MCF 10A (cell line): ENCODE measurements around the gene SRD5A1. TPM values are rescaled to one million over a fixed set of nuclear protein-coding genes. Genes with fewer than 3 reads are reported as not detected.

Experiments used
- BruUV-seq: library from RNA; stranded (reverse); fragments of 400-500 nt; replicated peaks from 2 replicates; lab custom pipeline; 2021; lab: Mats Ljungman, UMichigan
- CTCF ChIA-PET: fragments of 300-600 bp; sonication (Branson Sonifier 250); formaldehyde crosslinking; extraction: SDS; loops from one replicate; lab custom pipeline; 2021; ENCODE audit warnings: antibody characterized with exemption, inconsistent platforms; lab: Yijun Ruan, JAX
- POLR2A ChIA-PET: fragments of 300-600, 350-650 bp; sonication (Branson Sonifier 250); formaldehyde crosslinking; extraction: SDS; loops from one replicate; lab custom pipeline; 2020; ENCODE audit warnings: antibody characterized with exemption, inconsistent platforms; lab: Yijun Ruan, JAX
- DNase-seq: peaks from one replicate; pipeline ENCODE4 v3.0.0-alpha.2; 2018; ENCODE audit not compliant: unreplicated experiment
- H3K27ac Mint-ChIP-seq: one replicate; pipeline ENCODE4 v1.8.0; 2022; ENCODE audit warnings: mild to moderate bottlenecking, low read depth, mixed read lengths; ENCODE audit not compliant: unreplicated experiment
- H3K27me3 Mint-ChIP-seq: one replicate; pipeline ENCODE4 v1.8.0; 2022; ENCODE audit warnings: mixed read lengths; ENCODE audit not compliant: insufficient read depth, unreplicated experiment
- H3K36me3 Mint-ChIP-seq: one replicate; pipeline ENCODE4 v1.8.0; 2022; ENCODE audit warnings: mild to moderate bottlenecking, moderate library complexity, mixed read lengths; ENCODE audit not compliant: insufficient read depth, unreplicated experiment
- H3K4me1 Mint-ChIP-seq: one replicate; pipeline ENCODE4 v1.8.0; 2022; ENCODE audit warnings: mixed read lengths; ENCODE audit not compliant: insufficient read depth, unreplicated experiment
- H3K4me3 Mint-ChIP-seq: one replicate; pipeline ENCODE4 v1.8.0; 2022; ENCODE audit warnings: mild to moderate bottlenecking, moderate library complexity, mixed read lengths; ENCODE audit not compliant: unreplicated experiment
- H3K9me3 Mint-ChIP-seq: one replicate; pipeline ENCODE4 v1.8.0; 2022; ENCODE audit warnings: mixed read lengths; ENCODE audit not compliant: unreplicated experiment
- intact Hi-C: fragments of 100-400 bp; cut with micrococcal nuclease; formaldehyde crosslinking; loops from 2 replicates; pipeline ENCODE4 v1.14.1; 2022
- total RNA-seq: library from RNA; stranded (reverse); gene quantifications from 2 replicates; pipeline ENCODE4 v1.2.3, GENCODE V29; 2022
- TF ChIP-seq, protein P1 (sequence below): fragments of 200-600 bp; IDR thresholded peaks from one replicate; pipeline ENCODE4 v1.8.0; 2022; ENCODE audit warnings: antibody characterized with exemption, mild to moderate bottlenecking; ENCODE audit not compliant: unreplicated experiment

The SRD5A1 gene
- total RNA-seq, 1 experiment from 2014 or later = 12.4 TPM

DNA sequence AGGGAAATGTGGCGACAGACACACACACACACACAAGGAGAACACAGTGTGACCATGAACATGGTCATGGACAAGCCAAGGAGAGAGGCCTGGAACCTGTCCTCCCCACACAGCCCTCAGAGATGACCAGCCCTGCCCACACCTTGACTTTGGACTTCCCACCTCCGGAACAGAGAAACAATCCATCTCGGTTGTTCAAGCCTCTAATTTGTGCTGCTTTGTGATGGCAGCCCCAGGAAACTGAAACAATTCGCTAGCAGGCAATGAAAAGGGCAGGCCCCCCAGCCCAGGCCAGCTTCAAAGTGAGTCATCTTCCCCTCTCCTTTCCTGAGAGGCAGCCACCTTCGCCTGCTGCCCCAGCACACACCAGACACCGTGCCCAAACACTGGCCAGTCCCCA is 48.1 kb upstream of the SRD5A1 start:
- H3K36me3 Mint-ChIP-seq = no peaks in the 10 kb centered on the region
- BruUV-seq = no TSS peak
- H3K4me1 Mint-ChIP-seq = no peaks in the 10 kb centered on the region
- CTCF ChIA-PET = interaction anchor here (0.6 to 1.3 kb wide), 5 partner anchors 8 to 1089 kb away, joined by 3 to 6 read pairs (median 3); no protein-coding TSS in a partner anchor
- no peaks in the 10 kb centered on the region for H3K9me3 Mint-ChIP-seq
- intact Hi-C loops = no loop called here
- no peak overlapping the region for H3K27ac Mint-ChIP-seq
- H3K27me3 Mint-ChIP-seq = peaks cover 28% of the 10 kb centered on the region
- POLR2A ChIA-PET = no interaction called here
- no peak overlapping the region for H3K4me3 Mint-ChIP-seq
- TF ChIP-seq, protein P1, sequence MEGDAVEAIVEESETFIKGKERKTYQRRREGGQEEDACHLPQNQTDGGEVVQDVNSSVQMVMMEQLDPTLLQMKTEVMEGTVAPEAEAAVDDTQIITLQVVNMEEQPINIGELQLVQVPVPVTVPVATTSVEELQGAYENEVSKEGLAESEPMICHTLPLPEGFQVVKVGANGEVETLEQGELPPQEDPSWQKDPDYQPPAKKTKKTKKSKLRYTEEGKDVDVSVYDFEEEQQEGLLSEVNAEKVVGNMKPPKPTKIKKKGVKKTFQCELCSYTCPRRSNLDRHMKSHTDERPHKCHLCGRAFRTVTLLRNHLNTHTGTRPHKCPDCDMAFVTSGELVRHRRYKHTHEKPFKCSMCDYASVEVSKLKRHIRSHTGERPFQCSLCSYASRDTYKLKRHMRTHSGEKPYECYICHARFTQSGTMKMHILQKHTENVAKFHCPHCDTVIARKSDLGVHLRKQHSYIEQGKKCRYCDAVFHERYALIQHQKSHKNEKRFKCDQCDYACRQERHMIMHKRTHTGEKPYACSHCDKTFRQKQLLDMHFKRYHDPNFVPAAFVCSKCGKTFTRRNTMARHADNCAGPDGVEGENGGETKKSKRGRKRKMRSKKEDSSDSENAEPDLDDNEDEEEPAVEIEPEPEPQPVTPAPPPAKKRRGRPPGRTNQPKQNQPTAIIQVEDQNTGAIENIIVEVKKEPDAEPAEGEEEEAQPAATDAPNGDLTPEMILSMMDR = no peak
- DNase-seq = no peak

DNA sequence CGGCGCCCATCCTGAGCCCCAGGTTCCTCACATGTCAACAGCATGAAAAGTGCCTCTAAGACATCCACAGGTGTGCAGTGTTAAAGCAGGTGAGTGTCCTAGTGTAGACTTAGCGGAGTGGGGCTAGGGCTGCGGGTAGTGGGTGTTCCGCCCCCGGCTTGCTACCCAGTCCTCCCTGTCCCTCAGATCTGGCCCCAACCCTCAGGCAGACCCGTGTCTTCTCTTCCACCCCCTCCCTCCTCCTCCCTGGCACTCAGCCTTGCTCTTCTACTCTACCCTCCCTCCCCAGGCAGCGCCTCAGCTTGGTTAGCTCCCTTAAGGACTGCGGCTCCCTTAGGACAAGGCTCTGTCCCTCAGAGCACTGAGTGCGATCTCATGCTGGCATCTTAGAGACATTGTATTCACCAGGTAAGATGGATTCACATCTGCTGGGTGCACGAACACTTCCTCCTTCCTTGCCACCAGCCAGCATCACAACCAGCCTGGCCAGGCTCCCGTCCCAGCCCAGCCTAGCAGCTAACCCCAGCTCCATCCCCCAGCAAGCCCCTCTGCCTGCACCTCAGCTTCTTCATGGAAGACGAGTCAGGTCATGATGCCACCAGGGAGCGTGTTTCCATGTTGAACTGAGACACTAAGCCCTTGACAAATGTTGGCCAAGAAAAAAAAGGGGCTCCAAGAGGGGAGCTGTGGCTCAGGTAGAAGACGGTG is 47.1 kb upstream of the SRD5A1 start:
- ChIA-PET POLR2A (no interaction called here), CTCF (interaction anchor here (0.6 to 1.4 kb wide), 4 partner anchors 9 to 938 kb away, joined by 3 to 6 read pairs (median 3); no protein-coding TSS in a partner anchor)
- Mint-ChIP-seq H3K27me3 (peaks cover 19% of the 10 kb centered on the region), H3K4me3 (no peak overlapping the region), H3K4me1 (no peaks in the 10 kb centered on the region), H3K9me3 (no peaks in the 10 kb centered on the region), H3K27ac (no peak overlapping the region), H3K36me3 (no peaks in the 10 kb centered on the region)
- intact Hi-C loops = no loop called here
- DNase-seq = no peak
- TF ChIP-seq, protein P1 = no peak
- BruUV-seq = no TSS peak

DNA sequence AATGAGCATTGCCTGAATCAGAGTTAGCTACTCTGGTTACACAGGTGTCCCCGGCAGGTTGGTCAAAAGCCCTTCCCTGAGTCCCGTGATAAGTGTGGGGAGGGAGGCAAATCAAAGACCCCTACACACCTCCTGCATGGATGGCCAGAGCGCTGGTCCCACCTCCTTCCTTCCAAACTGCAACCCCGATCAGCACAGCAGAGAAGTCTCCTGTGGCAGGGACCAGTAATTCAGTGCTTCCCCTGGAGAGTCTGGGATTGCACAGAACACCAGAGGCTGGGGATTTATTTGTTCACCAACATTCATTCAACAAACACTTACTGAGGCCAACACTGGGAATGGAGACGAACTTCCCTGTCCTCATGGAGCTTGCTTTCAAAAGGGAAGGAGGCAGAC is 46.6 kb upstream of the SRD5A1 start:
- TF ChIP-seq, protein P1 = no peak
- Mint-ChIP-seq H3K27me3 (peaks cover 16% of the 10 kb centered on the region), H3K27ac (no peak overlapping the region), H3K36me3 (no peaks in the 10 kb centered on the region), H3K4me3 (no peak overlapping the region), H3K9me3 (no peaks in the 10 kb centered on the region), H3K4me1 (no peaks in the 10 kb centered on the region)
- intact Hi-C loops = no loop called here
- ChIA-PET POLR2A (no interaction called here), CTCF (interaction anchor here (0.5 to 1.4 kb wide), 3 partner anchors 9 to 1090 kb away, joined by 3 to 4 read pairs (median 3); no protein-coding TSS in a partner anchor)
- BruUV-seq = no TSS peak
- DNase-seq = no peak

DNA sequence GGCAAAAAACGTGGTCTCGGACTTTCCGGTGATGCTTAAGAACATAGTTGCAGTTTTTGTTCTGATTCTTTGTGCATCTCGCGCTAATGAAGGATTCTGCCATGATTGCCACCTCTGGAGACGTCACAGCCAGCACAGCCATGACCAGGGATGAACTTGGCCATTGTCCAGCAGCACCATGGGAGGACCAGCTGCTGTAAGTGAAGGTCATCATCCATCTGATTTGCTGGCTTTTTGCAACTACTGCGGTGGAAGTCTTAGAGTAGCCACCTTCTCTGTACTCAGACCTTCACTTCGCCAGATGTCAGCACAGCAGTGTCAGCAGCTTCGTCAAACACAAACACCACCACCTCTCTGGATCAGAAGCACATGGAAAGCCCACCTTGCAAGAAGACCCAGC is 46.1 kb upstream of the SRD5A1 start:
- no peaks in the 10 kb centered on the region for H3K36me3 Mint-ChIP-seq
- no peak for DNase-seq
- POLR2A ChIA-PET = no interaction called here
- no peaks in the 10 kb centered on the region for H3K4me1 Mint-ChIP-seq
- BruUV-seq = no TSS peak
- no peaks in the 10 kb centered on the region for H3K9me3 Mint-ChIP-seq
- peaks cover 16% of the 10 kb centered on the region for H3K27me3 Mint-ChIP-seq
- TF ChIP-seq, protein P1 = no peak
- no peak overlapping the region for H3K27ac Mint-ChIP-seq
- CTCF ChIA-PET = interaction anchor here (0.5 to 1.4 kb wide), 7 partner anchors 10 to 1090 kb away, joined by 3 to 5 read pairs (median 3); no protein-coding TSS in a partner anchor
- intact Hi-C loops = no loop called here
- no peak overlapping the region for H3K4me3 Mint-ChIP-seq
